H1 (cell line): ENCODE data around the gene STAC. TPM values are rescaled to one million over a fixed set of nuclear protein-coding genes. Genes with fewer than 3 reads are reported as not detected.

Experiments used
- ATF2 ChIP-seq: IDR thresholded peaks from 2 replicates; pipeline ENCODE4 v1.6.1; 2012; ENCODE audit warnings: low read length, inconsistent platforms
- JUN ChIP-seq: IDR thresholded peaks from 2 replicates; pipeline ENCODE4 v1.6.1; 2011; ENCODE audit warnings: low read depth, mild to moderate bottlenecking, improper control_type of control experiment, low read length
- KDM1A ChIP-seq: fragments of 200-600, 300-600 bp; sonication (generic); IDR thresholded peaks from 2 replicates; pipeline ENCODE4 v1.7.1; 2016; ENCODE audit warnings: mild to moderate bottlenecking, low read length, borderline replicate concordance
- POU5F1 ChIP-seq: IDR thresholded peaks from 2 replicates; pipeline ENCODE4 v1.6.1; 2011; ENCODE audit warnings: low read depth, mild to moderate bottlenecking, low read length, moderate library complexity
- SAP30 ChIP-seq: fragments of 300-600 bp; sonication (generic); IDR thresholded peaks from 2 replicates; pipeline ENCODE4 v1.7.1; 2012; ENCODE audit warnings: low read length, moderate library complexity, mild to moderate bottlenecking, inconsistent platforms; ENCODE audit not compliant: insufficient read depth, insufficient replicate concordance
- TAF1 ChIP-seq: IDR thresholded peaks from 2 replicates; pipeline ENCODE4 v1.6.1; 2011; ENCODE audit warnings: mild to moderate bottlenecking, low read depth, low read length
- polyA plus RNA-seq, 7 experiments: library from polyadenylated mRNA; depleted of rRNA in 3 of 7; stranded (reverse) in 5 of 7; unstranded in 2 of 7; fragments of >200 nt in 5 of 7; fragments of 200-250 nt in 2 of 7; gene quantifications; 1 replicate in 5 of 7; 2 replicates in 1 of 7; 4 replicates in 1 of 7; pipeline versions ENCODE4 v1.2.1 to v1.2.3, GENCODE V29; 2011 to 2013; ENCODE audit warnings: missing spikeins in 2 of 7, mixed read lengths in 2 of 7
- total RNA-seq: library from RNA; stranded (reverse); fragmentation: NEBNext Ultra II Directional; extraction: Animal tissue kit (Norgen Biotek cat#: 25700); gene quantifications from 2 replicates; pipeline ENCODE4 v1.2.1, GENCODE V29; 2021

STAC gene
- total and polyA plus RNA-seq, 2 of the 8 experiments (the other 6 are each of a cell fraction or from before 2014, with no cell fraction given) = 8.0 to 18.1 TPM

- no peak for TF ChIP-seq ATF2
- no peak for TF ChIP-seq TAF1
- TF ChIP-seq KDM1A = no peak
- TF ChIP-seq POU5F1 = no peak
- TF ChIP-seq JUN = no peak
- no peak for TF ChIP-seq SAP30
- TF ChIP-seq, all 59 proteins: peak for 0
Observed at GRCh38 chr3:36459177-36459576, 78.9 kb downstream of the STAC start (continued).
